IMR-90 (cell line): ENCODE data around the gene THAP9. TPM values are rescaled to one million over a fixed set of nuclear protein-coding genes. Genes with fewer than 3 reads are reported as not detected.
A peak's percentile ranks its signal among the peaks of the same experiment; 100 is the strongest.

Experiments
- ATAC-seq: fragments of 200-7000 bp; cut with Tn5 transposase; 2 replicates; pipeline ENCODE4 v1.9.1; 2020; ENCODE audit warnings: low read depth, mild to moderate bottlenecking, moderate library complexity
- BruUV-seq: library from RNA; stranded (reverse); fragments of 400-500 nt; replicated peaks from 2 replicates; lab custom pipeline; 2021; lab: Mats Ljungman, UMichigan
- CTCF ChIA-PET: fragments of 300-600 bp; formaldehyde crosslinking; extraction: SDS; loops from one replicate; lab custom pipeline; 2021; ENCODE audit warnings: antibody characterized with exemption; lab: Yijun Ruan, JAX
- POLR2A ChIA-PET: fragments of 300-600 bp; sonication (Branson Sonifier 250); formaldehyde crosslinking; loops from one replicate; lab custom pipeline; 2022; ENCODE audit warnings: antibody characterized with exemption; ENCODE audit not compliant: unreplicated experiment; lab: Charles Lee
- DNase-seq: peaks from one replicate; pipeline ENCODE4 v3.0.0; 2013
- H2AFZ ChIP-seq: replicated peaks from 2 replicates; pipeline ENCODE3; 2013; ENCODE audit warnings: low read length, mild to moderate bottlenecking; ENCODE audit not compliant: poor library complexity
- H2AK5ac ChIP-seq: 2 replicates; pipeline ENCODE4 v1.6.1; 2013; ENCODE audit warnings: low read depth, low read length, inconsistent platforms
- H2AK9ac ChIP-seq: replicated peaks from 2 replicates; pipeline ENCODE3; 2013; ENCODE audit warnings: mild to moderate bottlenecking, low read depth, low read length, moderate library complexity; ENCODE audit not compliant: poor library complexity
- H2BK120ac ChIP-seq: 2 replicates; pipeline ENCODE4 v1.6.1; 2013; ENCODE audit warnings: low read depth, low read length, inconsistent platforms
- H2BK15ac ChIP-seq: 3 replicates; pipeline ENCODE4 v1.6.1; 2013; ENCODE audit warnings: low read depth, low read length, inconsistent platforms
- H2BK20ac ChIP-seq: 2 replicates; pipeline ENCODE4 v1.6.1; 2013; ENCODE audit warnings: low read depth, mild to moderate bottlenecking, inconsistent platforms, low read length, moderate library complexity
- H2BK5ac ChIP-seq: 2 replicates; pipeline ENCODE4 v1.6.1; 2013; ENCODE audit warnings: mild to moderate bottlenecking, low read depth, low read length, inconsistent platforms; ENCODE audit not compliant: poor library complexity, severe bottlenecking
- H3K14ac ChIP-seq: replicated peaks from 2 replicates; pipeline ENCODE4 v1.6.1; 2013; ENCODE audit warnings: low read depth, low read length, inconsistent platforms
- H3K18ac ChIP-seq: 2 replicates; pipeline ENCODE4 v1.6.1; 2013; ENCODE audit warnings: low read depth, low read length, control low read depth
- H3K23ac ChIP-seq: 2 replicates; pipeline ENCODE4 v1.6.1; 2013; ENCODE audit warnings: low read depth, low read length, inconsistent platforms
- H3K27ac ChIP-seq: 2 replicates; pipeline ENCODE4 v1.5.1; 2013; ENCODE audit warnings: mild to moderate bottlenecking, control low read depth, low read length; ENCODE audit not compliant: insufficient read depth
- H3K27me3 ChIP-seq: 2 replicates; pipeline ENCODE4 v1.6.1; 2013; ENCODE audit warnings: low read length; ENCODE audit not compliant: control insufficient read depth, insufficient read depth
- H3K36me3 ChIP-seq: 2 replicates; pipeline ENCODE4 v1.6.1; 2013; ENCODE audit warnings: low read length, mixed read lengths; ENCODE audit not compliant: control insufficient read depth, insufficient read depth
- H3K4ac ChIP-seq: 2 replicates; pipeline ENCODE4 v1.6.1; 2013; ENCODE audit warnings: low read depth, low read length, inconsistent platforms
- H3K4me1 ChIP-seq: 2 replicates; pipeline ENCODE4 v1.6.1; 2013; ENCODE audit warnings: low read length, mixed read lengths; ENCODE audit not compliant: control insufficient read depth, insufficient read depth
- H3K4me2 ChIP-seq: 2 replicates; pipeline ENCODE4 v1.6.1; 2013; ENCODE audit warnings: low read depth, mild to moderate bottlenecking, control low read depth, low read length, moderate library complexity
- H3K4me3 ChIP-seq: 2 replicates; pipeline ENCODE4 v1.5.1; 2013; ENCODE audit warnings: low read depth, mild to moderate bottlenecking, control low read depth, low read length, moderate library complexity; ENCODE audit not compliant: insufficient read depth
- H3K56ac ChIP-seq: 2 replicates; pipeline ENCODE4 v1.6.1; 2013; ENCODE audit warnings: low read length, inconsistent platforms; ENCODE audit not compliant: insufficient read depth; ENCODE audit errors: extremely low read depth
- H3K79me1 ChIP-seq, 2 experiments: 2 replicates each; pipeline ENCODE4 v1.6.1; 2013; ENCODE audit warnings: low read length in 2 of 2, inconsistent platforms in 1 of 2, low read depth in 1 of 2
- H3K9ac ChIP-seq: 2 replicates; pipeline ENCODE4 v1.6.1; 2013; ENCODE audit warnings: low read depth, low read length, control low read depth
- H3K9me1 ChIP-seq: 2 replicates; pipeline ENCODE4 v1.6.1; 2013; ENCODE audit warnings: low read length, inconsistent platforms; ENCODE audit not compliant: insufficient read depth
- H3K9me3 ChIP-seq: 2 replicates; pipeline ENCODE4 v1.6.1; 2013; ENCODE audit warnings: low read length; ENCODE audit not compliant: control insufficient read depth, insufficient read depth
- H4K20me1 ChIP-seq: 2 replicates; pipeline ENCODE4 v1.6.1; 2013; ENCODE audit warnings: low read length, inconsistent platforms; ENCODE audit not compliant: insufficient read depth
- H4K5ac ChIP-seq: 2 replicates; pipeline ENCODE4 v1.6.1; 2013; ENCODE audit warnings: mild to moderate bottlenecking, low read depth, low read length, control low read depth
- H4K8ac ChIP-seq, 2 experiments: 2 replicates each; pipeline ENCODE4 v1.6.1; 2013; ENCODE audit warnings: low read depth in 2 of 2, low read length in 2 of 2, control low read depth in 1 of 2, inconsistent platforms in 1 of 2
- H4K91ac ChIP-seq: 2 replicates; pipeline ENCODE4 v1.6.1; 2013; ENCODE audit warnings: low read depth, low read length, inconsistent platforms; ENCODE audit not compliant: insufficient read depth
- MAZ ChIP-seq: IDR thresholded peaks from 2 replicates; pipeline ENCODE4 v1.6.1; 2012; ENCODE audit warnings: low read depth, mild to moderate bottlenecking, low read length, improper control_type of control experiment, moderate library complexity, borderline replicate concordance
- NFE2L2 ChIP-seq: fragments of 150-350 bp; IDR thresholded peaks from 2 replicates; pipeline ENCODE4 v1.6.1; 2016; ENCODE audit warnings: low read depth, mild to moderate bottlenecking, low read length
- WGBS, 2 experiments: methylation state at CpG; one replicate each; pipeline versions ENCODE4 v1.1.5 to v1.1.7; 2013; ENCODE audit warnings: missing lambda C conversion rate in 2 of 2; ENCODE audit not compliant: insufficient read length in 1 of 2; ENCODE audit errors: extremely low coverage in 2 of 2; 5-methylcytosine and 5-hydroxymethylcytosine counted together
- dilution Hi-C: fragments of 300-500 bp; cut with HindIII; formaldehyde crosslinking; loops from one replicate; pipeline ENCODE4 v1.14.3; 2018; ENCODE audit warnings: low sequenced_read_pairs; ENCODE audit not compliant: unreplicated experiment
- in situ Hi-C: fragments of 300-500 bp; cut with MboI; formaldehyde crosslinking; loops from 3 replicates; pipeline ENCODE4 v1.14.3; 2019; ENCODE audit warnings: low sequenced_read_pairs, inconsistent platforms, mixed read lengths
- intact Hi-C: fragments of 100-400 bp; cut with micrococcal nuclease; formaldehyde crosslinking; loops from 2 replicates; pipeline ENCODE4 v1.10.0; 2022
- polyA plus RNA-seq, 3 experiments: library from polyadenylated mRNA; depleted of rRNA; stranded (reverse); fragments of >200 nt; gene quantifications; 2 replicates each; pipeline ENCODE4 v1.2.3, GENCODE V29; 2012; ENCODE audit warnings: low replicate concordance in 1 of 3
- total RNA-seq: library from RNA; depleted of rRNA; stranded (reverse); fragments of >200 nt; gene quantifications from 2 replicates; pipeline ENCODE4 v1.2.3, GENCODE V29; 2012
- TF ChIP-seq, protein P1 (sequence below): fragments of 150-350 bp; IDR thresholded peaks from 2 replicates; pipeline ENCODE4 v1.6.1; 2016; ENCODE audit warnings: low read depth, mild to moderate bottlenecking, low read length, moderate library complexity, borderline replicate concordance
- TF ChIP-seq, protein P2 (sequence below): fragments of 150-350 bp; IDR thresholded peaks from 2 replicates; pipeline ENCODE4 v1.6.1; 2017; ENCODE audit warnings: mild to moderate bottlenecking, antibody characterized with exemption, low read length, low read depth

Gene THAP9
- total and polyA plus RNA-seq, 2 of the 4 experiments (the other 2 are of a cell fraction): 0.86 to 2.9 TPM

DNA sequence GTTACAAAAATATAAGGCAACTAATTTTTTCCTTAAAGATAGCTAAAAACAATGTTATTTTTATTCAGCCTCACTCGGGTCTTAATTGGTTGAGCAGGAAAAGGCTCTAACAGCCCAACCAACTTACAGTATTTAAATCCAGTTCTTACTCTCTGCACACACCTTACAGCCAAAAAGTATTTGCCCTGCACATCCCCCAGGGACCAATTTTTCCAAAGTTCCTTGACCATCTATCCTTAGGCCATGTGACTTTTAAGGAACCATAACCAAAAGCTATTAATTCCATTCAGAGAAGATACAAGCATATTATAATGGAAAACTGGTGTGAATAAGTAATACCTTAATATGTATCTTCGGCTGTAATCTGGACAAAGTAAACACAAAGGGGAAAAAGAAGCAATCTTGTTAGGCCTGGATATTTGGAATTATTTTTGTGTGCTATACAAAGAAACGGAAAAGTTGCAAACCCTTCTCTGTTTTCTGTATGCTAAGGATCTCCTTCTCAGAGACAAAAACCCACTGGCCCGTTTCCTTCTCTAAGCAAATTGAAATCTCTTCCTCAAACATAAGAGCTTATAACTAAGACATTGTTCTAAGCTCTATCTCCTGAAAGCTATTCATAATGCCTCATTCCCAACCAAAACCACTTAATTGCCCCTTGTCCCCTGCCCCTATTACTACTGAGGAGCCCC lies 1.0 kb upstream of the THAP9 start:
- H3K27me3 ChIP-seq: no peaks in the 10 kb centered on the region
- BruUV-seq: no TSS peak

More for the DNA sequence above, 1.0 kb upstream of the THAP9 start:
- WGBS, 2 experiments: 0% methylated on average over 2 of the region's 4 CpGs; no CpG with 5 or more reads in 1 of the 2 experiments
- POLR2A ChIA-PET: no interaction called here
- Histone ChIP-seq H3K56ac (peak overlapping the region; percentile 80), H4K8ac (peak overlapping the region; percentile 10 to 31; a peak in 1 of 4 replicates), H3K4me2 (peak overlapping the region; percentile 63), H3K36me3 (no peaks in the 10 kb centered on the region), H2AFZ (no peak overlapping the region), H3K18ac (0 out of 2 replicates have a peak overlapping the region, but pooled peaks have one; percentile 18), H2BK120ac (no peak overlapping the region; the same call in 1 of the 2 replicates), H2BK20ac (no peak overlapping the region), H3K9me1 (peaks cover 2% of the 10 kb centered on the region; the same call in 1 of the 2 replicates), H2AK9ac (no peak overlapping the region), H4K20me1 (peaks cover 6% of the 10 kb centered on the region; the same call in 1 of the 2 replicates), H3K27ac (peak overlapping the region; percentile 79), H3K4me3 (peak overlapping the region; percentile 69), H3K79me1 (peaks cover 0 to 18% of the 10 kb centered on the region in 2 experiments; a peak in 2 of 4 replicates), H4K91ac (peak overlapping the region; percentile 48; the same call in 1 of the 2 replicates), H3K4me1 (no peaks in the 10 kb centered on the region), H3K23ac (peak overlapping the region; percentile 85), H4K5ac (no peak overlapping the region), H3K14ac (peak overlapping the region; percentile 79), H2AK5ac (no peak overlapping the region), H3K9me3 (no peaks in the 10 kb centered on the region), H3K9ac (peak overlapping the region; percentile 86), H2BK5ac (peak overlapping the region; percentile 88), H2BK15ac (peak overlapping the region; percentile 13; the same call in 1 of the 3 replicates), H3K4ac (peak overlapping the region; percentile 79; the same call in 1 of the 2 replicates)
- CTCF ChIA-PET: no interaction called here
- intact Hi-C loops (loop anchor here (1.0 to 2.0 kb wide), 3 partner anchors 113 to 437 kb away; partner anchors contain the start of gene COPS4), in situ Hi-C loops (no loop called here), dilution Hi-C loops (no loop called here)
- ATAC-seq: no peak
- no peak for DNase-seq
- no peak for TF ChIP-seq NFE2L2
- TF ChIP-seq, protein P1, sequence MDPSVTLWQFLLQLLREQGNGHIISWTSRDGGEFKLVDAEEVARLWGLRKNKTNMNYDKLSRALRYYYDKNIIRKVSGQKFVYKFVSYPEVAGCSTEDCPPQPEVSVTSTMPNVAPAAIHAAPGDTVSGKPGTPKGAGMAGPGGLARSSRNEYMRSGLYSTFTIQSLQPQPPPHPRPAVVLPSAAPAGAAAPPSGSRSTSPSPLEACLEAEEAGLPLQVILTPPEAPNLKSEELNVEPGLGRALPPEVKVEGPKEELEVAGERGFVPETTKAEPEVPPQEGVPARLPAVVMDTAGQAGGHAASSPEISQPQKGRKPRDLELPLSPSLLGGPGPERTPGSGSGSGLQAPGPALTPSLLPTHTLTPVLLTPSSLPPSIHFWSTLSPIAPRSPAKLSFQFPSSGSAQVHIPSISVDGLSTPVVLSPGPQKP: no peak
- TF ChIP-seq, protein P2, sequence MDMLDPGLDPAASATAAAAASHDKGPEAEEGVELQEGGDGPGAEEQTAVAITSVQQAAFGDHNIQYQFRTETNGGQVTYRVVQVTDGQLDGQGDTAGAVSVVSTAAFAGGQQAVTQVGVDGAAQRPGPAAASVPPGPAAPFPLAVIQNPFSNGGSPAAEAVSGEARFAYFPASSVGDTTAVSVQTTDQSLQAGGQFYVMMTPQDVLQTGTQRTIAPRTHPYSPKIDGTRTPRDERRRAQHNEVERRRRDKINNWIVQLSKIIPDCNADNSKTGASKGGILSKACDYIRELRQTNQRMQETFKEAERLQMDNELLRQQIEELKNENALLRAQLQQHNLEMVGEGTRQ: 0 out of 2 replicates have a peak, but pooled peaks have one; percentile 10
- TF ChIP-seq MAZ: no peak
